Measurements from ENCODE around the gene DPP6.

The DPP6 gene

GRCh38 chr7:154872811-154873499 lies 820.8 kb downstream of the DPP6 start:
- Histone ChIP-seq H3K4me1 (ENCODE audit: control insufficient read depth in 1 of 2, insufficient read depth in 1 of 2, low read depth in 1 of 2, low read length in 1 of 2) (no peaks in the 10 kb centered on the region), H3K9me3 (no peaks in the 10 kb centered on the region), H3K36me3 (no peaks in the 10 kb centered on the region), H3K27ac (no peak overlapping the region), H3K4me3 (ENCODE audit: low read depth in 1 of 2, low read length in 1 of 2) (no peak overlapping the region), H3K27me3 (peaks cover 17% of the 10 kb centered on the region)
- no peak for TF ChIP-seq CTCF (IDR thresholded peaks at IDR 0.05)

GRCh38 chr7:154873500-154874121 lies 821.4 kb downstream of the DPP6 start:
- no peaks in the 10 kb centered on the region for H3K36me3 ChIP-seq
- no peak overlapping the region for H3K27ac ChIP-seq
- no peaks in the 10 kb centered on the region for H3K9me3 ChIP-seq
- no peaks in the 10 kb centered on the region for H3K4me1 ChIP-seq (ENCODE audit: control insufficient read depth in 1 of 2, insufficient read depth in 1 of 2, low read depth in 1 of 2, low read length in 1 of 2)
- TF ChIP-seq CTCF (IDR thresholded peaks at IDR 0.05): no peak
- H3K27me3 ChIP-seq: peaks cover 10% of the 10 kb centered on the region
- H3K4me3 ChIP-seq (ENCODE audit: low read depth in 1 of 2, low read length in 1 of 2): no peak overlapping the region

- Histone ChIP-seq H3K36me3 (no peaks in the 10 kb centered on the region), H3K4me1 (ENCODE audit: control insufficient read depth in 1 of 2, insufficient read depth in 1 of 2, low read depth in 1 of 2, low read length in 1 of 2) (no peaks in the 10 kb centered on the region), H3K27ac (no peak overlapping the region), H3K4me3 (ENCODE audit: low read depth in 1 of 2, low read length in 1 of 2) (no peak overlapping the region), H3K9me3 (no peaks in the 10 kb centered on the region), H3K27me3 (peaks cover under 1% of the 10 kb centered on the region)
- TF ChIP-seq CTCF (IDR thresholded peaks at IDR 0.05): no peak
Measured at GRCh38 chr7:154874409-154875113, 822.4 kb downstream of the DPP6 start.

- Histone ChIP-seq H3K4me3 (ENCODE audit: low read depth in 1 of 2, low read length in 1 of 2) (no peak overlapping the region), H3K9me3 (no peaks in the 10 kb centered on the region), H3K4me1 (ENCODE audit: control insufficient read depth in 1 of 2, insufficient read depth in 1 of 2, low read depth in 1 of 2, low read length in 1 of 2) (no peaks in the 10 kb centered on the region), H3K36me3 (no peaks in the 10 kb centered on the region), H3K27me3 (no peaks in the 10 kb centered on the region), H3K27ac (no peak overlapping the region)
- no peak for TF ChIP-seq CTCF (IDR thresholded peaks at IDR 0.05)
Measured at GRCh38 chr7:154875297-154875696, 823.1 kb downstream of the DPP6 start.

GRCh38 chr7:154876516-154876915 lies 824.3 kb downstream of the DPP6 start:
- no peak overlapping the region for H3K4me3 ChIP-seq (ENCODE audit: low read depth in 1 of 2, low read length in 1 of 2)
- no peak for TF ChIP-seq CTCF (IDR thresholded peaks at IDR 0.05)
- H3K27ac ChIP-seq: no peak overlapping the region
- H3K9me3 ChIP-seq: no peaks in the 10 kb centered on the region
- no peaks in the 10 kb centered on the region for H3K27me3 ChIP-seq
- H3K4me1 ChIP-seq (ENCODE audit: control insufficient read depth in 1 of 2, insufficient read depth in 1 of 2, low read depth in 1 of 2, low read length in 1 of 2): no peaks in the 10 kb centered on the region
- H3K36me3 ChIP-seq: no peaks in the 10 kb centered on the region

All from neutrophil (primary cell).